ENCODE measurements around the gene TMEM236.

The TMEM236 gene

DNA sequence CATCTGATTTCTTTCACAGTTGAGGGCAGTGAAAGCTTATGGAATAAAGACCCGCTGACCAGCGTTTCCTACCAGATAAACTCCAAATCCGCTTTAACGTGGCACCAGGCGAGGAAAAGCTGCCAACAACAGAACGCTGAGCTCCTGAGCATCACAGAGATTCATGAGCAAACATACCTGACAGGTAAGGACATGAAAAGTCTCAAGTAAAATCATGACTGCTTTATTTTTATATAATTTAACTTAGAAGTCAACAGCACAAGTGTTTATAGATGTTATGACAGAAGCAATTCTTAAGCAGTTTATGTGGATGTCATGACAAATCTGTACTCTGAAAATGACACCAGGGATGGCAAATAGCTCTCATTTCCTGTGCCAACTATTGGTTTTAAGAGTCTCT, 81.7 kb downstream of the TMEM236 start:
- DNase-seq, result no peak

DNA sequence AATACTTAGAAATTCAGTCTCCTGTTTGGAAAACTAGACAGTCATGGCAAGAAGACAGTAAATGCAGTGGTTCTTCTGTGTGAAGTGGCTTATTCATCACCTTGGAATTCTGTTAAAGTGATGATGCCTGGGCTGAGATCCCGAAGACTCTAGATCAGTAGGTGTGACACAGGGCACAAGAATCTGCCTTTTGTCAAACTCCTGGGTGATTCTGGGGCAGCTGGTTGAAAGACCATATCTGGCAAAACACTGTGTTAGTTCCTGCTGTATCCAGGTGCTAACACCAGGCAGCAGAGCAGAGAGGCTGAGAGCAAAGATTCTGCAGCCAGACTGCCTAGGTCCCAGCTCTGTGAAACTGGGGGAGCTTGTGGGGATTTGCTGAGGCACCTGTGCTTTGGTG, 83.7 kb downstream of the TMEM236 start:
- DNase-seq, result no peak

DNA sequence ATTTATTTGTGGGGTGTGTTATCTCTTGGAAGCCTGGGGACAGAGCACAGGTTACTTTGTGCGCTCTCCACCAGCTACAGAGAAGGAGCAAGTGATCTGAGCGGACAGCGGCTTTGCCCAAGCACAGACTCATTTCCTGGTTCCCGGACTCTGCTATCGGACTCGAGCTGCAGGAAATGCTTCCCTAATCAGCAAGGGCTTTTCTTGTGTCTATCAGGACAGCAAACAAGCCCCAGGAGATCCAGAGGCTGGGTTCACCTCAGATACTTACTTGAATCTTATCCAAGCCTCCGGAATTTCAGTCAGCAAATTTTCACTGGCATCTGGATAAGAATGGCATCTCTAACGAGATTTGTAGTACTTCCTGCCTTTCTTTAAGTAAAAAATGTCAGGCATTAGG, 84.9 kb downstream of the TMEM236 start:
- no peak for DNase-seq

DNA sequence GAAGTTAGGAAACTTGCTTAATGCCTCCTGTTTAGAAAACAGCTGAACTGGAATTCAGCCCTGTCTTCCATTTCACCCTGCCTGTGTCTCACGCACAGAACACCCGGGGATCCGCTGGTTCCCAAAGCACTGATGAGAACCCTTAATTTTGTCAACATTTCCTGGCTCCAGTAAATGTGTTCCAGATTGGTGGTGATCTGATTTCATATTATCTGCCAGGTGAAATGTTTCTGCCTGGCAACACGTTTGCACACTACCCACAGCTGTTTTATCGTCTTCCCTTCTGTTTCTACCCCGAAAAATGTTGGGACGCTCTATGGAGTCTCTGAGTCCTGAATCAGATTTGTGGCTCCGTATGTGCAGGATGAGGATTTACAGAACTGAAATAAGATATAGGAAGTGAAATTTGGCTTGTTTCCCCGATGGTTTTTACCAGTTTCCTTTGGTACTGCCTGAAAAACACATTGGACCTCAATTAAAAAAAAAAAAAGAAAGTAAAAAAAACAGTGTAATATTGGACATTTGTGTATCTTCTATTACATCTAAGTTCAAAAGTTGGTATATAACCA, 86.2 kb downstream of the TMEM236 start:
- DNase-seq, result no peak

DNA sequence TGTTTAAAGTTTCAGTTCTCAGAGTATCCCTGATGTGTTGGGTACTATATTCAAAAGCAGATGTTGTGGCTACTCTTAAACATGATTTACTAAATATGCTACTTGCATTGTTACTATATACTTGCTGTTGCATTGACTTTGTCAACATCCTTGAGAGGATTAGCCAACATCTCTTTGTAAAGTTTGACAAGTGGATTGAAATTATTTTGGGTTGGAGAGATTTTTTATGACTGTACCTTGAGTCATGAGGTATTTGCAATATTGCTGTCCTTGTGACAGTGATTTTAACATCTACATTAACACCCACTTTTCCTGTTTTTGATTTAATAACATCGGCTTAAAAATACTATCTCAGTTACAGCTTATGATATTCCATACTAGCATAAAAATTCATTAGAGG, 89.0 kb downstream of the TMEM236 start:
- no peak for DNase-seq

DNA sequence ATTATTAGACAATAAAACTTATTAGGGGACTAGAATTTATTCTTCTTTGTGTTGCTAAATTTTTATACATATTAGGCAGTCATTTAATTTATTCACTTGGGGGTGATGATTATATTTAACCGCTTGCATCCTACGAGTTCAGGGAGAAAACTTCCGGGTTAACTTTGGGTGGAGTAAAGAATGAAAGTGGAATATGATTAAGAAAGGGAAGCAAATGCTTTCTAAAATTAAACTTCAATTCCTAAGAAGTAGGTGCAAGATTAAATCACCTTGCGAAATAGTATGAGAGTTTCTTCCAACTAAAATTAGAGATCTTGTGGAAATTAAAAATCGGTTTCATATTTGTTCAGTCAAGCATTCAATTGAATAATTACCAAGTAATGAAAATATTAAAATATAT, 90.6 kb downstream of the TMEM236 start:
- DNase-seq, result no peak

DNA sequence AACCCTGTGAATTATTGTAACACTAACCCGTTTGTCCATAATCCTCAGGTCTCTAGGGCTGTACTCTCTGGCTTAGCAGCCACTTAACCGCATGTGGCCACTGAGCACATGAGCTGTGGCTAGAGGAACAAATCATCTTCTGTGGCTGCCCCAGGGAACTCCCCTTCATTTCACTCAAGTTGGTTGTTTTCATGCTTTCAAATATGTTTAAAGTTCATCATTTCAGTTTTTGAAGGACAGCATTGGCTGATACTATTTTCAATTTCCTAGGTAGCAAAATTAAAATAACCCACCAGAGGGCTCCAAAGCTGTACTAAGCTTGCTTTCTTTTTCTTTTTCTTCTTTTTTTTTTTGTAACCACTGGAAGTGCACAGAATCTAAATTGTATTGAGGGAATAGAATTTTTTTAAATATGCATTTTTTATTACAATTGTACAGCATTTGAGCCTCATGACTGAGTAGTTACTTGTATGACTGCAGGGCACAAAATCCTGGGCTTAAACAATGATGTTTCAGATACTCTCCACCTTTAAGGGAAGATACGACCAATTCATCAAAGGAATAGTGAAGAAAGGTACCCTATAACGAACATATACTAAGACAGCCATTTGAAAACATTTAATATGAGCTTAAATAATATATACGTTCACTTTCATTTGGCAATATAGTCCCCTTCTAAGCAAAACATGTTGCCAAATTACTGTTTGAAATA, 95.7 kb downstream of the TMEM236 start:
- no peak for DNase-seq

DNA sequence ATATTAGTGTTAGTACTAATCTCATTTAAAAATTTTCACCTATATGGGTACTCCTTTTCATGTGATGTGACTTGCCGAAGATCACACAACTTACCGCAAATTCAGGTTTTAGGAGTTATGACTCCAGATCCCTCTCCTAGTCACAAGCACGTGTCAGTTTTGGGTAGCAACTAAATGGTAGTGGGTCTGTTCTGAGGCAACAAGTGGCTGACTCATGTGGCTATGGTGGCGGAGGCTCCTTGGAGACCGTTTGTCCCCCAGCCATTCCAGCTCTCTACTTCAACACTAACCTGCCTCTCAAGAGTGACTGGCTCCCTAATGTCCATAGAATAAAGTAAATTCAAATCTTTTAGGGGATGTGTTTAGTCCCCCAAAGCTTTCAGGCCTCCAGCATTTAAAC, 96.6 kb downstream of the TMEM236 start:
- no peak for DNase-seq
